T-helper 2 cell treated with Interferon-gamma antibody and Interleukin-4, amounts not matched to agents 5 μg/mL and 100 μg/mL, for 36 hours (primary cell): ENCODE results near the gene RAB39A.

Experiments used
- DNase-seq: peaks from one replicate; pipeline ENCODE4 v3.0.0; 2021; ENCODE audit warnings: low spot score
- H3K27ac Mint-ChIP-seq: one replicate; pipeline ENCODE4 v1.8.0; 2021; ENCODE audit warnings: mild to moderate bottlenecking, mixed read lengths
- H3K27me3 Mint-ChIP-seq: one replicate; pipeline ENCODE4 v1.8.0; 2021; ENCODE audit warnings: low read depth, mixed read lengths
- H3K36me3 Mint-ChIP-seq: one replicate; pipeline ENCODE4 v1.8.0; 2021; ENCODE audit warnings: low read depth, mixed read lengths
- H3K4me1 Mint-ChIP-seq: one replicate; pipeline ENCODE4 v1.8.0; 2021; ENCODE audit warnings: low read depth, mixed read lengths
- H3K4me3 Mint-ChIP-seq: one replicate; pipeline ENCODE4 v1.8.0; 2022; ENCODE audit warnings: mild to moderate bottlenecking, moderate library complexity, mixed read lengths
- H3K9me3 Mint-ChIP-seq: one replicate; pipeline ENCODE4 v1.8.0; 2021; ENCODE audit warnings: mixed read lengths

The RAB39A gene

GRCh38 chr11:107991868-107992414 lies 63.7 kb downstream of the RAB39A start:
- no peak overlapping the region for H3K27ac Mint-ChIP-seq
- H3K36me3 Mint-ChIP-seq = no peaks in the 10 kb centered on the region
- H3K4me1 Mint-ChIP-seq = no peaks in the 10 kb centered on the region
- H3K9me3 Mint-ChIP-seq = no peaks in the 10 kb centered on the region
- peaks cover 5% of the 10 kb centered on the region for H3K27me3 Mint-ChIP-seq
- no peak for DNase-seq
- H3K4me3 Mint-ChIP-seq = no peak overlapping the region

GRCh38 chr11:107996006-107996776 lies 67.9 kb downstream of the RAB39A start:
- Mint-ChIP-seq H3K36me3 (no peaks in the 10 kb centered on the region), H3K4me1 (no peaks in the 10 kb centered on the region), H3K27me3 (peaks cover 6% of the 10 kb centered on the region), H3K4me3 (no peak overlapping the region), H3K9me3 (no peaks in the 10 kb centered on the region), H3K27ac (no peak overlapping the region)
- DNase-seq = no peak

- no peak overlapping the region for H3K4me3 Mint-ChIP-seq
- H3K27me3 Mint-ChIP-seq = peaks cover 8% of the 10 kb centered on the region
- no peaks in the 10 kb centered on the region for H3K36me3 Mint-ChIP-seq
- H3K9me3 Mint-ChIP-seq = no peaks in the 10 kb centered on the region
- no peak for DNase-seq
- H3K27ac Mint-ChIP-seq = no peak overlapping the region
- no peaks in the 10 kb centered on the region for H3K4me1 Mint-ChIP-seq
Observed at GRCh38 chr11:107998761-107999160, 70.5 kb downstream of the RAB39A start.

GRCh38 chr11:107999759-108000455 lies 71.7 kb downstream of the RAB39A start:
- Mint-ChIP-seq H3K27me3 (peaks cover 6% of the 10 kb centered on the region), H3K36me3 (no peaks in the 10 kb centered on the region), H3K4me3 (no peak overlapping the region), H3K9me3 (no peaks in the 10 kb centered on the region), H3K4me1 (no peaks in the 10 kb centered on the region), H3K27ac (no peak overlapping the region)
- no peak for DNase-seq

GRCh38 chr11:108002476-108002875 lies 74.2 kb downstream of the RAB39A start:
- Mint-ChIP-seq H3K36me3 (no peaks in the 10 kb centered on the region), H3K9me3 (no peaks in the 10 kb centered on the region), H3K27ac (no peak overlapping the region), H3K4me1 (no peaks in the 10 kb centered on the region), H3K27me3 (peaks cover 2% of the 10 kb centered on the region), H3K4me3 (no peak overlapping the region)
- DNase-seq = no peak

GRCh38 chr11:108003623-108004022 lies 75.4 kb downstream of the RAB39A start:
- Mint-ChIP-seq H3K36me3 (no peaks in the 10 kb centered on the region), H3K9me3 (no peaks in the 10 kb centered on the region), H3K4me1 (peaks cover 3% of the 10 kb centered on the region), H3K27ac (no peak overlapping the region), H3K4me3 (no peak overlapping the region), H3K27me3 (peaks cover 2% of the 10 kb centered on the region)
- DNase-seq = no peak

- Mint-ChIP-seq H3K9me3 (no peaks in the 10 kb centered on the region), H3K4me1 (peaks cover 17% of the 10 kb centered on the region), H3K27ac (no peak overlapping the region), H3K4me3 (peak overlapping the region; percentile 94), H3K27me3 (no peaks in the 10 kb centered on the region), H3K36me3 (peaks cover 14% of the 10 kb centered on the region)
- DNase-seq = no peak
Observed at GRCh38 chr11:108007819-108008218, 79.6 kb downstream of the RAB39A start.

GRCh38 chr11:108008656-108009496 lies 80.6 kb downstream of the RAB39A start, which contains the start of gene CUL5:
TSS of gene CUL5 (plus strand) at chr11:108008898. CDS start at chr11:108009349, 451 bp downstream.
- Mint-ChIP-seq H3K36me3 (peaks cover 14% of the 10 kb centered on the region), H3K27ac (peak within 1 kb of the TSS; percentile 92), H3K9me3 (no peaks in the 10 kb centered on the region), H3K4me3 (peak within 1 kb of the TSS; percentile 94), H3K4me1 (peaks cover 17% of the 10 kb centered on the region), H3K27me3 (no peaks in the 10 kb centered on the region)
- DNase-seq = peak; percentile 90

- H3K4me1 Mint-ChIP-seq = peaks cover 17% of the 10 kb centered on the region
- peak overlapping the region; percentile 94 for H3K4me3 Mint-ChIP-seq
- no peaks in the 10 kb centered on the region for H3K27me3 Mint-ChIP-seq
- H3K36me3 Mint-ChIP-seq = peaks cover 14% of the 10 kb centered on the region
- DNase-seq = no peak
- peak overlapping the region; percentile 92 for H3K27ac Mint-ChIP-seq
- no peaks in the 10 kb centered on the region for H3K9me3 Mint-ChIP-seq
Observed at GRCh38 chr11:108009497-108010370, 81.5 kb downstream of the RAB39A start.

- Mint-ChIP-seq H3K4me3 (no peak overlapping the region), H3K36me3 (peaks cover 14% of the 10 kb centered on the region), H3K27me3 (no peaks in the 10 kb centered on the region), H3K4me1 (peaks cover 19% of the 10 kb centered on the region), H3K27ac (no peak overlapping the region), H3K9me3 (no peaks in the 10 kb centered on the region)
- no peak for DNase-seq
Observed at GRCh38 chr11:108012139-108012725, 84.0 kb downstream of the RAB39A start.
